NB4 (cell line): ENCODE results near the gene RFTN1.

Experiments used
- DNase-seq: peaks from one replicate; pipeline ENCODE4 v3.0.0; 2010; ENCODE audit warnings: low read depth
- H3K4me3 ChIP-seq: one replicate; pipeline ENCODE4 v1.5.1; 2011; ENCODE audit warnings: mild to moderate bottlenecking, low read depth, low read length, moderate library complexity
- CTCF ChIP-seq: IDR thresholded peaks from one replicate; pipeline ENCODE4 v1.5.1; 2012; ENCODE audit warnings: low read depth, low read length
- MAX ChIP-seq: IDR thresholded peaks from 2 replicates; pipeline ENCODE4 v1.6.1; 2011; ENCODE audit warnings: low read depth, low read length
- MYC ChIP-seq: IDR thresholded peaks from 2 replicates; pipeline ENCODE4 v1.6.1; 2011; ENCODE audit warnings: low read depth, low read length
- POLR2A ChIP-seq: IDR thresholded peaks from 2 replicates; pipeline ENCODE4 v1.6.1; 2011; ENCODE audit warnings: mild to moderate bottlenecking; ENCODE audit not compliant: insufficient read length; ENCODE audit errors: extremely low read depth

The RFTN1 gene

GRCh38 chr3:16477521-16477920 lies 36.0 kb downstream of the RFTN1 start:
- no peak for DNase-seq
- no peak overlapping the region for H3K4me3 ChIP-seq
- TF ChIP-seq MAX = no peak
- TF ChIP-seq MYC = no peak
- no peak for TF ChIP-seq POLR2A
- no peak for TF ChIP-seq CTCF

GRCh38 chr3:16477056-16477455 lies 36.4 kb downstream of the RFTN1 start:
- DNase-seq = no peak
- TF ChIP-seq POLR2A (no peak), CTCF (no peak), MAX (no peak), MYC (no peak)
- no peak overlapping the region for H3K4me3 ChIP-seq

- no peak overlapping the region for H3K4me3 ChIP-seq
- TF ChIP-seq MAX = no peak
- no peak for TF ChIP-seq MYC
- TF ChIP-seq CTCF = no peak
- TF ChIP-seq POLR2A = no peak
- DNase-seq = no peak
Observed at GRCh38 chr3:16476636-16477035, 36.9 kb downstream of the RFTN1 start.

- H3K4me3 ChIP-seq = no peak overlapping the region
- TF ChIP-seq CTCF (no peak), POLR2A (no peak), MYC (no peak), MAX (no peak)
- DNase-seq = no peak
Observed at GRCh38 chr3:16475766-16476165, 37.7 kb downstream of the RFTN1 start.

- no peak overlapping the region for H3K4me3 ChIP-seq
- no peak for DNase-seq
- TF ChIP-seq MYC = no peak
- TF ChIP-seq MAX = no peak
- TF ChIP-seq CTCF = no peak
- no peak for TF ChIP-seq POLR2A
Observed at GRCh38 chr3:16474920-16475319, 38.6 kb downstream of the RFTN1 start.

GRCh38 chr3:16474216-16474615 lies 39.3 kb downstream of the RFTN1 start:
- TF ChIP-seq POLR2A (no peak), MAX (no peak), MYC (no peak), CTCF (no peak)
- DNase-seq = no peak
- no peak overlapping the region for H3K4me3 ChIP-seq
